HG03439 (cell line): ENCODE data around the gene MOSPD2.

Source experiments
- ATAC-seq: cut with Tn5 transposase; IDR thresholded peaks from one replicate; pipeline ENCODE4 v1.9.1; 2021; ENCODE audit warnings: mild to moderate bottlenecking, moderate library complexity; ENCODE audit not compliant: unreplicated experiment

The MOSPD2 gene

GRCh38 chrX:14913241-14913640 is 40.0 kb downstream of the MOSPD2 start:
- ATAC-seq: no peak

GRCh38 chrX:14915596-14915995 is 42.4 kb downstream of the MOSPD2 start:
- ATAC-seq: no peak

GRCh38 chrX:14916017-14916674 is 42.9 kb downstream of the MOSPD2 start:
- ATAC-seq: no peak

- ATAC-seq: no peak
Measured at GRCh38 chrX:14919407-14919806, 46.2 kb downstream of the MOSPD2 start.

GRCh38 chrX:14920196-14920595 is 47.0 kb downstream of the MOSPD2 start:
- ATAC-seq: no peak

GRCh38 chrX:14922437-14922836 is 49.2 kb downstream of the MOSPD2 start:
- no peak for ATAC-seq

GRCh38 chrX:14923761-14924160 is 50.5 kb downstream of the MOSPD2 start:
- no peak for ATAC-seq

GRCh38 chrX:14926471-14926870 is 53.2 kb downstream of the MOSPD2 start:
- ATAC-seq: no peak

- no peak for ATAC-seq
Measured at GRCh38 chrX:14927401-14927800, 54.2 kb downstream of the MOSPD2 start.

GRCh38 chrX:14930663-14931062 is 57.4 kb downstream of the MOSPD2 start:
- ATAC-seq: no peak

GRCh38 chrX:14932136-14932535 is 58.9 kb downstream of the MOSPD2 start:
- ATAC-seq: no peak

GRCh38 chrX:14934423-14934822 is 61.2 kb downstream of the MOSPD2 start:
- ATAC-seq: no peak

GRCh38 chrX:14936561-14936960 is 63.3 kb downstream of the MOSPD2 start:
- ATAC-seq: no peak

GRCh38 chrX:14939644-14940043 is 66.4 kb downstream of the MOSPD2 start:
- no peak for ATAC-seq

- ATAC-seq: no peak
Measured at GRCh38 chrX:14941301-14941700, 68.1 kb downstream of the MOSPD2 start.

- no peak for ATAC-seq
Measured at GRCh38 chrX:14942341-14942740, 69.1 kb downstream of the MOSPD2 start.

GRCh38 chrX:14943962-14944361 is 70.7 kb downstream of the MOSPD2 start:
- no peak for ATAC-seq

GRCh38 chrX:14946606-14947155 is 73.5 kb downstream of the MOSPD2 start:
- ATAC-seq: no peak

- ATAC-seq: no peak
Measured at GRCh38 chrX:14948691-14949090, 75.5 kb downstream of the MOSPD2 start.

GRCh38 chrX:14956813-14957582 is 83.8 kb downstream of the MOSPD2 start:
- no peak for ATAC-seq

GRCh38 chrX:14963447-14964236 is 90.4 kb downstream of the MOSPD2 start:
- no peak for ATAC-seq
